ENCODE data around the gene MTA1. TPM values are rescaled to one million over a fixed set of nuclear protein-coding genes. Genes with fewer than 3 reads are reported as not detected.

Gene MTA1
- total RNA-seq, 2 experiments from 2014 or later, result 119 to 131 TPM

GRCh38 chr14:105389976-105390848, 29.4 kb upstream of the MTA1 start:
- Mint-ChIP-seq H3K36me3 (ENCODE audit: low read depth) (no peaks in the 10 kb centered on the region), H3K4me3 (no peak overlapping the region), H3K4me1 (peaks cover 12% of the 10 kb centered on the region), H3K27me3 (no peaks in the 10 kb centered on the region), H3K27ac (peak overlapping the region; percentile 87), H3K9me3 (no peaks in the 10 kb centered on the region)
- POLR2A ChIA-PET, result no interaction called here
- DNase-seq, result peak; percentile 37
- CTCF ChIA-PET, result interaction anchor here (0.7 to 2.6 kb wide), 4 partner anchors 14 to 99 kb away, joined by 3 to 10 read pairs (median 6); no protein-coding TSS in a partner anchor

- H3K9me3 Mint-ChIP-seq, result no peaks in the 10 kb centered on the region
- CTCF ChIA-PET, result interaction anchor here (2.6 kb wide), 1 partner anchor 99 kb away, joined by 8 read pairs; no protein-coding TSS in a partner anchor
- no peak overlapping the region for H3K4me3 Mint-ChIP-seq
- no peaks in the 10 kb centered on the region for H3K27me3 Mint-ChIP-seq
- H3K27ac Mint-ChIP-seq, result peak overlapping the region; percentile 87
- H3K36me3 Mint-ChIP-seq (ENCODE audit: low read depth), result no peaks in the 10 kb centered on the region
- POLR2A ChIA-PET, result no interaction called here
- peaks cover 12% of the 10 kb centered on the region for H3K4me1 Mint-ChIP-seq
- no peak for DNase-seq
These were observed 28.7 kb upstream of the MTA1 start for GRCh38 chr14:105390849-105391500.

- peaks cover 12% of the 10 kb centered on the region for H3K4me1 Mint-ChIP-seq
- CTCF ChIA-PET, result interaction anchor here (1.2 to 2.6 kb wide), 2 partner anchors 13 to 98 kb away, joined by 3 to 8 read pairs; no protein-coding TSS in a partner anchor
- H3K36me3 Mint-ChIP-seq (ENCODE audit: low read depth), result no peaks in the 10 kb centered on the region
- no peak overlapping the region for H3K27ac Mint-ChIP-seq
- H3K9me3 Mint-ChIP-seq, result no peaks in the 10 kb centered on the region
- DNase-seq, result no peak
- no peak overlapping the region for H3K4me3 Mint-ChIP-seq
- POLR2A ChIA-PET, result no interaction called here
- no peaks in the 10 kb centered on the region for H3K27me3 Mint-ChIP-seq
These were observed 28.1 kb upstream of the MTA1 start for GRCh38 chr14:105391541-105391940.

GRCh38 chr14:105392131-105393090, 27.2 kb upstream of the MTA1 start:
- Mint-ChIP-seq H3K4me1 (peaks cover 13% of the 10 kb centered on the region), H3K36me3 (ENCODE audit: low read depth) (no peaks in the 10 kb centered on the region), H3K27ac (no peak overlapping the region), H3K27me3 (no peaks in the 10 kb centered on the region), H3K9me3 (no peaks in the 10 kb centered on the region), H3K4me3 (no peak overlapping the region)
- no peak for DNase-seq
- ChIA-PET CTCF (interaction anchor here (1.2 kb wide), 1 partner anchor 14 kb away, joined by 3 read pairs; no protein-coding TSS in a partner anchor), POLR2A (no interaction called here)

- Mint-ChIP-seq H3K4me1 (peaks cover 19% of the 10 kb centered on the region), H3K4me3 (no peak overlapping the region), H3K27me3 (no peaks in the 10 kb centered on the region), H3K9me3 (no peaks in the 10 kb centered on the region), H3K36me3 (ENCODE audit: low read depth) (no peaks in the 10 kb centered on the region), H3K27ac (no peak overlapping the region)
- ChIA-PET POLR2A (no interaction called here), CTCF (interaction anchor here (0.7 kb wide), 1 partner anchor 11 kb away, joined by 3 read pairs; no protein-coding TSS in a partner anchor)
- DNase-seq, result no peak
These were observed 26.5 kb upstream of the MTA1 start for GRCh38 chr14:105393151-105393550.

GRCh38 chr14:105394714-105395537, 24.7 kb upstream of the MTA1 start:
- CTCF ChIA-PET, result interaction anchor here (0.9 kb wide), 1 partner anchor 86 kb away, joined by 3 read pairs; no protein-coding TSS in a partner anchor

GRCh38 chr14:105395538-105395854, 24.1 kb upstream of the MTA1 start:
- ChIA-PET POLR2A (no interaction called here), CTCF (interaction anchor here (0.9 to 1.8 kb wide), 2 partner anchors 85 to 94 kb away, joined by 3 to 10 read pairs; no protein-coding TSS in a partner anchor)
- no peaks in the 10 kb centered on the region for H3K27me3 Mint-ChIP-seq
- H3K4me3 Mint-ChIP-seq, result no peak overlapping the region
- DNase-seq, result no peak
- H3K27ac Mint-ChIP-seq, result no peak overlapping the region
- H3K36me3 Mint-ChIP-seq (ENCODE audit: low read depth), result peaks cover 14% of the 10 kb centered on the region
- peaks cover 4% of the 10 kb centered on the region for H3K9me3 Mint-ChIP-seq
- peaks cover 28% of the 10 kb centered on the region for H3K4me1 Mint-ChIP-seq

More at GRCh38 chr14:105394714-105395537, 24.7 kb upstream of the MTA1 start:
- H3K4me3 Mint-ChIP-seq, result no peak overlapping the region
- peaks cover 30% of the 10 kb centered on the region for H3K4me1 Mint-ChIP-seq
- no peaks in the 10 kb centered on the region for H3K27me3 Mint-ChIP-seq
- no peaks in the 10 kb centered on the region for H3K9me3 Mint-ChIP-seq
- POLR2A ChIA-PET, result no interaction called here
- no peak for DNase-seq
- peaks cover 8% of the 10 kb centered on the region for H3K36me3 Mint-ChIP-seq (ENCODE audit: low read depth)
- H3K27ac Mint-ChIP-seq, result no peak overlapping the region

- no peak for DNase-seq
- CTCF ChIA-PET, result interaction anchor here (1.0 to 1.8 kb wide), 5 partner anchors 11 to 93 kb away, joined by 3 to 10 read pairs (median 5); no protein-coding TSS in a partner anchor
- POLR2A ChIA-PET, result no interaction called here
- Mint-ChIP-seq H3K9me3 (peaks cover 11% of the 10 kb centered on the region), H3K36me3 (ENCODE audit: low read depth) (peaks cover 26% of the 10 kb centered on the region), H3K27me3 (no peaks in the 10 kb centered on the region), H3K4me3 (peak overlapping the region; percentile 61), H3K4me1 (peaks cover 25% of the 10 kb centered on the region), H3K27ac (peak overlapping the region; percentile 88)
These were observed 22.2 kb upstream of the MTA1 start for GRCh38 chr14:105397350-105397931.

- H3K4me1 Mint-ChIP-seq, result peaks cover 27% of the 10 kb centered on the region
- H3K27me3 Mint-ChIP-seq, result no peaks in the 10 kb centered on the region
- ChIA-PET CTCF (interaction anchor here (0.8 to 1.4 kb wide), 5 partner anchors 9 to 83 kb away, joined by 3 to 7 read pairs (median 3); no protein-coding TSS in a partner anchor), POLR2A (interaction anchor here (1.5 kb wide), 1 partner anchor 11 kb away, joined by 4 read pairs; no protein-coding TSS in a partner anchor)
- peak; percentile 88 for DNase-seq
- peak within 1 kb of the TSS; percentile 92 for H3K27ac Mint-ChIP-seq
- H3K4me3 Mint-ChIP-seq, result peak within 1 kb of the TSS; percentile 89
- H3K36me3 Mint-ChIP-seq (ENCODE audit: low read depth), result peaks cover 28% of the 10 kb centered on the region
- peaks cover 14% of the 10 kb centered on the region for H3K9me3 Mint-ChIP-seq
These were observed 21.4 kb upstream of the MTA1 start, which contains the start of gene TEX22 for GRCh38 chr14:105398044-105398725. Gene TEX22 (plus strand): TSS chr14:105398538. CDS start chr14:105399341, 803 bp downstream.

GRCh38 chr14:105398726-105399465, 20.7 kb upstream of the MTA1 start:
- Mint-ChIP-seq H3K27me3 (no peaks in the 10 kb centered on the region), H3K4me3 (peak overlapping the region; percentile 89), H3K36me3 (ENCODE audit: low read depth) (peaks cover 28% of the 10 kb centered on the region), H3K27ac (peak overlapping the region; percentile 92), H3K4me1 (peaks cover 29% of the 10 kb centered on the region), H3K9me3 (peaks cover 14% of the 10 kb centered on the region)
- POLR2A ChIA-PET, result interaction anchor here (0.5 to 1.5 kb wide), 2 partner anchors 10 to 807 kb away, joined by 4 read pairs; no protein-coding TSS in a partner anchor
- peak; percentile 50 for DNase-seq
- CTCF ChIA-PET, result interaction anchor here (0.7 to 1.4 kb wide), 6 partner anchors 8 to 82 kb away, joined by 3 to 5 read pairs (median 3); no protein-coding TSS in a partner anchor
